Measurements from ENCODE around the gene PALLD.

DNA sequence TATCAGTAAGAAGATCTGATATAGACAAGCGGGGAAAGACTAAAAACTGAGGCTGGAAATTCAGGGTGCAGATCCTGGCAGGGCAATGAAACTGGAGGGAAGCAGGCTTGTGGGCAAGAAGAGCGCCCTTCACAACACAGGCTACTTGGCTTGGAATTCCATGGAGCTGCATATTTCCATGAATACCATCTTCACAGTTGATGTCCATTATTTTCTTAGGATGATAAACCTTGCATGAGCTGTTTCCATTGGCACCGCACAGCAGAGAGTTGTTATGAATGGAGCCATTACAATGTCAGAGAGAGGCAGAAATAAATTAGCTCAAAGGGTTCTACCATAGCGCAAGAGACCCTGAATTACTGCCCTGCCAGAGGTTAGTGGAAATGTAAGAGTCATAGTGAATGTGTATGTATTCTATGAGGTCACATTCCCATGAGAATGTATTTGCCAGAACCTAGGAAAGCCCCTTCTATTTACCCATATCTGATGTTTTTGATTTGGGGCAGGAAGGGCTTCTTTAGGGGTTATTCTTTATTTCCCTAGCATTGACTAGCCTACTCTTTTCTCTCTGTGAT is 215.6 kb downstream of the PALLD start:
- TF ChIP-seq HDAC2 (IDR thresholded peaks at IDR 0.05; ENCODE audit: borderline replicate concordance in 1 of 2, low read depth in 2 of 2, low read length in 2 of 2) (no peak), TEAD4 (IDR thresholded peaks at IDR 0.05; ENCODE audit: low read depth, low read length) (no peak)
- TF ChIP-seq, protein P1, sequence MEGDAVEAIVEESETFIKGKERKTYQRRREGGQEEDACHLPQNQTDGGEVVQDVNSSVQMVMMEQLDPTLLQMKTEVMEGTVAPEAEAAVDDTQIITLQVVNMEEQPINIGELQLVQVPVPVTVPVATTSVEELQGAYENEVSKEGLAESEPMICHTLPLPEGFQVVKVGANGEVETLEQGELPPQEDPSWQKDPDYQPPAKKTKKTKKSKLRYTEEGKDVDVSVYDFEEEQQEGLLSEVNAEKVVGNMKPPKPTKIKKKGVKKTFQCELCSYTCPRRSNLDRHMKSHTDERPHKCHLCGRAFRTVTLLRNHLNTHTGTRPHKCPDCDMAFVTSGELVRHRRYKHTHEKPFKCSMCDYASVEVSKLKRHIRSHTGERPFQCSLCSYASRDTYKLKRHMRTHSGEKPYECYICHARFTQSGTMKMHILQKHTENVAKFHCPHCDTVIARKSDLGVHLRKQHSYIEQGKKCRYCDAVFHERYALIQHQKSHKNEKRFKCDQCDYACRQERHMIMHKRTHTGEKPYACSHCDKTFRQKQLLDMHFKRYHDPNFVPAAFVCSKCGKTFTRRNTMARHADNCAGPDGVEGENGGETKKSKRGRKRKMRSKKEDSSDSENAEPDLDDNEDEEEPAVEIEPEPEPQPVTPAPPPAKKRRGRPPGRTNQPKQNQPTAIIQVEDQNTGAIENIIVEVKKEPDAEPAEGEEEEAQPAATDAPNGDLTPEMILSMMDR (IDR thresholded peaks at IDR 0.05; ENCODE audit: control extremely low read depth in 1 of 3, insufficient read depth in 1 of 3, low read depth in 1 of 3, low read length in 3 of 3): no peak
- TF ChIP-seq, protein P2, sequence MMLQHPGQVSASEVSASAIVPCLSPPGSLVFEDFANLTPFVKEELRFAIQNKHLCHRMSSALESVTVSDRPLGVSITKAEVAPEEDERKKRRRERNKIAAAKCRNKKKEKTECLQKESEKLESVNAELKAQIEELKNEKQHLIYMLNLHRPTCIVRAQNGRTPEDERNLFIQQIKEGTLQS (IDR thresholded peaks at IDR 0.05; ENCODE audit: insufficient read depth, low read depth, low read length): no peak

Data from H1 (cell line).